Sigmoid colon (tissue), 4 donors: Measurements from ENCODE around the gene AP3M1.

Experiments used
- POLR2A ChIP-seq, 2 donors: fragments of 450-650 bp; IDR thresholded peaks; one replicate each; pipeline ENCODE4 v1.6.1; 2016; ENCODE audit warnings: antibody characterized with exemption in 2 of 2, mild to moderate bottlenecking in 2 of 2, moderate library complexity in 2 of 2
- POLR2AphosphoS5 ChIP-seq, 4 donors: sonication (generic); formaldehyde crosslinking; IDR thresholded peaks; one replicate each; pipeline ENCODE4 v1.6.1; 2017; ENCODE audit warnings: antibody characterized with exemption in 4 of 4
- TF ChIP-seq, protein P1 (sequence below), 4 experiments: fragments of 450-650 bp in 3 of 4; fragments of 200-600 bp in 1 of 4; IDR thresholded peaks; one replicate each; pipeline ENCODE4 v1.5.1; 2016 to 2019; ENCODE audit warnings: antibody characterized with exemption in 4 of 4, mild to moderate bottlenecking in 3 of 4, moderate library complexity in 2 of 4

DNA sequence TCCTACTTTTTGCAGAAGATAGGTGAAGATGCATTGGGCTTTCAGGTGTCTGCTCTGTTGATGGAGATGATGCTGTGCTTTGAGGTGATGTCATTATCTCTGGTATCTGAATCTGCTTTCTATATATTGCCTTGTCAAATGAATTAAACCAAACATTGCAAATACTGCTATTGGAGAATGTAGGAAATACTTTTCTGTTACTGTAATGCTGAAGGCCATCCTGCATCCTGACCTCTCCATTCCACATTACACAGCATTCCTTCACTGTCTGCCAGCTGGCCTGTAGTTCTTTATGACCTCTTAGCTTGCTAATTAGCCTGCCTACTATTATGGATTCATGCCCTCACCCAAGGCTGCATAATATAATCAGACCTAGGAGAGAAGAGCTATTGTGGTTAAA lies 79.5 kb downstream of the AP3M1 start:
- TF ChIP-seq, protein P1, sequence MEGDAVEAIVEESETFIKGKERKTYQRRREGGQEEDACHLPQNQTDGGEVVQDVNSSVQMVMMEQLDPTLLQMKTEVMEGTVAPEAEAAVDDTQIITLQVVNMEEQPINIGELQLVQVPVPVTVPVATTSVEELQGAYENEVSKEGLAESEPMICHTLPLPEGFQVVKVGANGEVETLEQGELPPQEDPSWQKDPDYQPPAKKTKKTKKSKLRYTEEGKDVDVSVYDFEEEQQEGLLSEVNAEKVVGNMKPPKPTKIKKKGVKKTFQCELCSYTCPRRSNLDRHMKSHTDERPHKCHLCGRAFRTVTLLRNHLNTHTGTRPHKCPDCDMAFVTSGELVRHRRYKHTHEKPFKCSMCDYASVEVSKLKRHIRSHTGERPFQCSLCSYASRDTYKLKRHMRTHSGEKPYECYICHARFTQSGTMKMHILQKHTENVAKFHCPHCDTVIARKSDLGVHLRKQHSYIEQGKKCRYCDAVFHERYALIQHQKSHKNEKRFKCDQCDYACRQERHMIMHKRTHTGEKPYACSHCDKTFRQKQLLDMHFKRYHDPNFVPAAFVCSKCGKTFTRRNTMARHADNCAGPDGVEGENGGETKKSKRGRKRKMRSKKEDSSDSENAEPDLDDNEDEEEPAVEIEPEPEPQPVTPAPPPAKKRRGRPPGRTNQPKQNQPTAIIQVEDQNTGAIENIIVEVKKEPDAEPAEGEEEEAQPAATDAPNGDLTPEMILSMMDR (IDR thresholded peaks at IDR 0.05): no peak
- TF ChIP-seq POLR2A (IDR thresholded peaks at IDR 0.05) (no peak), POLR2AphosphoS5 (IDR thresholded peaks at IDR 0.05) (peak in 1 of 4 donors; percentile 5)
